Umbilical cord (tissue), 2 donors: ENCODE data around the gene CASK. TPM values are rescaled to one million over a fixed set of nuclear protein-coding genes. Genes with fewer than 3 reads are reported as not detected.

Experiments
- DNase-seq: peaks from one replicate; pipeline ENCODE4 v3.0.0-alpha.2; 2015; ENCODE audit warnings: low spot score
- total RNA-seq: library from RNA; depleted of rRNA; stranded (reverse); fragments of >200 nt; gene quantifications from one replicate; pipeline ENCODE4 v1.2.3, GENCODE V29; 2014; ENCODE audit warnings: low replicate concordance; ENCODE audit not compliant: insufficient read depth

The CASK gene
- total RNA-seq, 1 donor from 2014 or later = 87.6 TPM

DNA sequence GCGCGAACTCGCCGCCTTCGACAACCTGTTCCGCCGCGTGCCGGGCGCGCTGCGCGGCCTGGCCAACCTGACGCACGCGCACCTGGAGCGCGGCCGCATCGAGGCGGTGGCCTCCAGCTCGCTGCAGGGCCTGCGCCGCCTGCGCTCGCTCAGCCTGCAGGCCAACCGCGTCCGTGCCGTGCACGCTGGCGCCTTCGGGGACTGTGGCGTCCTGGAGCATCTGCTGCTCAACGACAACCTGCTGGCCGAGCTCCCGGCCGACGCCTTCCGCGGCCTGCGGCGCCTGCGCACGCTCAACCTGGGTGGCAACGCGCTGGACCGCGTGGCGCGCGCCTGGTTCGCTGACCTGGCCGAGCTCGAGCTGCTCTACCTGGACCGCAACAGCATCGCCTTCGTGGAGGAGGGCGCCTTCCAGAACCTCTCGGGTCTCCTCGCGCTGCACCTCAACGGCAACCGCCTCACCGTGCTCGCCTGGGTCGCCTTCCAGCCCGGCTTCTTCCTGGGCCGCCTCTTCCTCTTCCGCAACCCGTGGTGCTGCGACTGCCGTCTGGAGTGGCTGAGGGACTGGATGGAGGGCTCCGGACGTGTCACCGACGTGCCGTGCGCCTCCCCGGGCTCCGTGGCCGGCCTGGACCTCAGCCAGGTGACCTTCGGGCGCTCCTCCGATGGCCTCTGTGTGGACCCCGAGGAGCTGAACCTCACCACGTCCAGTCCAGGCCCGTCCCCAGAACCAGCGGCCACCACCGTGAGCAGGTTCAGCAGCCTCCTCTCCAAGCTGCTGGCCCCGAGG, 449.2 kb downstream of the CASK start:
- no peak for DNase-seq

DNA sequence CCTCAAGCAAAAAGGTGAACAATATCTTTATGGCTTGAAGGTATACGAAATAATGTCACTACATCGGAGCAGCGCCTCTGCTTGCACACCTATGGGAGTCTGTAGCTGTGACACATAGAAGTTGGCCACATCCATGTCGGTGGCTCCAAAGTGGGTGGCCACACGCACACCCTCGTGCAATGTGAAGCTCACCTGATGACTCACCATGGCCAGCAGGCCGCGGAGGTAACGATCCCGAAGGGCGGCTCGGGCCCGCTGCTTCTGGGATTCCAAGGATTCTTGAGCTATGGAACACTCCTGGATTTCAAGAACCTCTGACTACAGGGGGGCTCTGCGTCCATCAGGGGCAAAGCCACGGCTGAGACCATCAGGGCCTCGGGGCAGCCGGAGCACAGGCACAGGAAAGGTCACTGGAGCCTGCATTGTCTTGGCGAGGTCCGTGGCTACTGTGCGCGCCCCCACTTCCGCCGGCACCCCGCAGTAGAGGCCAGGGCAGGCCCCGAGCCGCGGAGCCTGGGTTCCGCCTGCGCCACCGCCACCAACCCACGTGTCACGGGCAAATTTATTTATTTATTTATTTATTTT, 451.0 kb downstream of the CASK start:
- DNase-seq = no peak

DNA sequence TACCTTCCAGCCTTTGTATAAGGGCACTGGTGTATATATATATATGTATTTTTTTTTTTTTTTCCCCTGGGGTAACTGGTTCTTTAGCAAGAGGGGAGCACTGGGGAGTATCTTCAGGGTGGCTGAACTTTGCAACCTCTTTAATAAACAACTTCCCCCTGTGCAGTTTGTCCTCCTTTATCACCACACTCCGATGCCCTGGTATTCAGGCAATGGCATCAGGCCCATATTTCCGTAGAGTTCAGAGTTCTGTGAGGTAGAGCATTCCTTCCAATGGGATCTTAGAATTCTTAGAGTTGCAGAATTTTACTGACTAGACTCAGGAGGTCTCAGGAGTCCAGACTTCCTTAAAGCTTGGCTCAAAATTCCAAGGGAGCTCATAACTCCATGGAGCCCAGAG, 451.6 kb downstream of the CASK start:
- DNase-seq = no peak

DNA sequence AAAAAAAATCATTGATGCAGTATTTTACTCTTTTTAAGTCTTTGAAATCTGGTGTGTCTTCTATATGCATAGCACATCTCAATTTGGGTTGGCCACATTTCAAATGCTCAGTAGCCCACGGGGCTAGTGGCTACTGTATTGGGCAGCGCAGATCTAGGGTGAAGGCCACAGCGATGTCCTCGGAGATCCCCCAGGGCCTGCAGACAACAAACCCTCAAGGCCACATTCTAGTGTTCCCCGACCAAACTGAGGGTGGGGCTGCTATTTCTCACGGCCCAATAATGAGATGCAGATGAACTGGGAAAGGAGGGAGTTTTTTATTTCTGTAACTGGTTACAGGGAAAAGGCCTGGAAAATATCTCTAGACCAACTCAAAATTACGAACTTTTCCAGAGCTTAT, 452.6 kb downstream of the CASK start:
- no peak for DNase-seq

DNA sequence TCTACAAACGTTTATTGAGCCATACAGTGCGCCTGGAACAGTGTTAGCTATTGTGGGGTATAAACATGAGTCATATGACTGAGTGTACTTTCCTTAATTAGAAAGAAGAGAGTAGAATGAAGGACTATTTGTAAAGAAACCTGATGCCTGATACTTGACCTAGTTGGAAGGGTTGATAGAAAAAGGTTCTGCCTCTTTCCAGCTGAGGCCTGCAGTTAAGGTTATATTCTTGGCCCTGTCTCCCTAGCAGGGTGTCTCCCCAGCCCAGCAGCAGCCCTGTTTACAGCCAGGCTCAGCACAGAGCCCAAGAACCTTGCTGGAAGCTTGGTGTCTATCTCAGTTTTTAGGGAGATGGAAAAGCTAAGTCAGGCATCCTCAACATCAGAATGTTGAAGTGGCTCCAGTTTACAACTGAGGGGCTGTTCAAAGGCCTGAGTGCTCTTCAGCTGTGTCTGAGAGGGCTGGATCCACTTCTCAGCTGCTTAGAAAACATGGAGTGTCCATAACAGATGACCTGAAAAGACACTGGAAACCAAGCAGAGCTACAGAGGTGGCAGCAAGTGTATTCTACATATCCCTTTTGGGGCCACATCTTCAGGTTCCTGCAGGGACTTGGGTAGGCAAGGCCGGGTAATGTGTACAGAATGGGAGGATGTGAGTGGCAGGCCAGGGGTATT, 454.6 kb downstream of the CASK start:
- DNase-seq = no peak

Other genes starting within 250 kb of the CASK start
- 44.5 TPM for gene GPR34, start 234.6 kb downstream of the CASK start, total RNA-seq
- 0.72 TPM for gene GPR82, start 199.4 kb downstream of the CASK start, total RNA-seq